Measurements from ENCODE around the gene TBL1X. TPM values are rescaled to one million over a fixed set of nuclear protein-coding genes. Genes with fewer than 3 reads are reported as not detected.

TBL1X gene
- total RNA-seq, 1 donor from 2014 or later: 32.5 TPM

- no peak for DNase-seq (ENCODE audit: low read depth, low spot score)
- TF ChIP-seq, protein P1, sequence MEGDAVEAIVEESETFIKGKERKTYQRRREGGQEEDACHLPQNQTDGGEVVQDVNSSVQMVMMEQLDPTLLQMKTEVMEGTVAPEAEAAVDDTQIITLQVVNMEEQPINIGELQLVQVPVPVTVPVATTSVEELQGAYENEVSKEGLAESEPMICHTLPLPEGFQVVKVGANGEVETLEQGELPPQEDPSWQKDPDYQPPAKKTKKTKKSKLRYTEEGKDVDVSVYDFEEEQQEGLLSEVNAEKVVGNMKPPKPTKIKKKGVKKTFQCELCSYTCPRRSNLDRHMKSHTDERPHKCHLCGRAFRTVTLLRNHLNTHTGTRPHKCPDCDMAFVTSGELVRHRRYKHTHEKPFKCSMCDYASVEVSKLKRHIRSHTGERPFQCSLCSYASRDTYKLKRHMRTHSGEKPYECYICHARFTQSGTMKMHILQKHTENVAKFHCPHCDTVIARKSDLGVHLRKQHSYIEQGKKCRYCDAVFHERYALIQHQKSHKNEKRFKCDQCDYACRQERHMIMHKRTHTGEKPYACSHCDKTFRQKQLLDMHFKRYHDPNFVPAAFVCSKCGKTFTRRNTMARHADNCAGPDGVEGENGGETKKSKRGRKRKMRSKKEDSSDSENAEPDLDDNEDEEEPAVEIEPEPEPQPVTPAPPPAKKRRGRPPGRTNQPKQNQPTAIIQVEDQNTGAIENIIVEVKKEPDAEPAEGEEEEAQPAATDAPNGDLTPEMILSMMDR (conservative IDR thresholded peaks at IDR 0.05): no peak
- peaks cover 3% of the 10 kb centered on the region for H3K9me3 Mint-ChIP-seq
- no peaks in the 10 kb centered on the region for H3K27me3 Mint-ChIP-seq (ENCODE audit: low read depth)
- H3K4me1 Mint-ChIP-seq: peaks cover 18% of the 10 kb centered on the region
- peaks cover 11% of the 10 kb centered on the region for H3K36me3 Mint-ChIP-seq (ENCODE audit: low read depth)
- no peak overlapping the region for H3K4me3 Mint-ChIP-seq
- no peak overlapping the region for H3K27ac Mint-ChIP-seq (ENCODE audit: unreplicated experiment)
Measured at GRCh38 chrX:9515973-9516538, 51.2 kb downstream of the TBL1X start.

GRCh38 chrX:9516635-9517034 lies 51.8 kb downstream of the TBL1X start:
- no peak overlapping the region for H3K27ac Mint-ChIP-seq (ENCODE audit: unreplicated experiment)
- peaks cover 23% of the 10 kb centered on the region for H3K4me1 Mint-ChIP-seq
- DNase-seq (ENCODE audit: low read depth, low spot score): no peak
- no peaks in the 10 kb centered on the region for H3K27me3 Mint-ChIP-seq (ENCODE audit: low read depth)
- peaks cover 3% of the 10 kb centered on the region for H3K9me3 Mint-ChIP-seq
- TF ChIP-seq, protein P1 (conservative IDR thresholded peaks at IDR 0.05): no peak
- H3K4me3 Mint-ChIP-seq: no peak overlapping the region
- H3K36me3 Mint-ChIP-seq (ENCODE audit: low read depth): peaks cover 12% of the 10 kb centered on the region

GRCh38 chrX:9518051-9518450 lies 53.2 kb downstream of the TBL1X start:
- peaks cover 32% of the 10 kb centered on the region for H3K4me1 Mint-ChIP-seq
- H3K9me3 Mint-ChIP-seq: peaks cover 3% of the 10 kb centered on the region
- TF ChIP-seq, protein P1 (conservative IDR thresholded peaks at IDR 0.05): no peak
- no peak for DNase-seq (ENCODE audit: low read depth, low spot score)
- no peak overlapping the region for H3K27ac Mint-ChIP-seq (ENCODE audit: unreplicated experiment)
- no peak overlapping the region for H3K4me3 Mint-ChIP-seq
- no peaks in the 10 kb centered on the region for H3K27me3 Mint-ChIP-seq (ENCODE audit: low read depth)
- H3K36me3 Mint-ChIP-seq (ENCODE audit: low read depth): peaks cover 12% of the 10 kb centered on the region

- DNase-seq (ENCODE audit: low read depth, low spot score): no peak
- Mint-ChIP-seq H3K27me3 (ENCODE audit: low read depth) (no peaks in the 10 kb centered on the region), H3K4me1 (peaks cover 34% of the 10 kb centered on the region), H3K27ac (ENCODE audit: unreplicated experiment) (no peak overlapping the region), H3K36me3 (ENCODE audit: low read depth) (peaks cover 9% of the 10 kb centered on the region), H3K4me3 (no peak overlapping the region), H3K9me3 (peaks cover 3% of the 10 kb centered on the region)
- TF ChIP-seq, protein P1 (conservative IDR thresholded peaks at IDR 0.05): no peak
Measured at GRCh38 chrX:9518889-9519288, 54.0 kb downstream of the TBL1X start.

DNA sequence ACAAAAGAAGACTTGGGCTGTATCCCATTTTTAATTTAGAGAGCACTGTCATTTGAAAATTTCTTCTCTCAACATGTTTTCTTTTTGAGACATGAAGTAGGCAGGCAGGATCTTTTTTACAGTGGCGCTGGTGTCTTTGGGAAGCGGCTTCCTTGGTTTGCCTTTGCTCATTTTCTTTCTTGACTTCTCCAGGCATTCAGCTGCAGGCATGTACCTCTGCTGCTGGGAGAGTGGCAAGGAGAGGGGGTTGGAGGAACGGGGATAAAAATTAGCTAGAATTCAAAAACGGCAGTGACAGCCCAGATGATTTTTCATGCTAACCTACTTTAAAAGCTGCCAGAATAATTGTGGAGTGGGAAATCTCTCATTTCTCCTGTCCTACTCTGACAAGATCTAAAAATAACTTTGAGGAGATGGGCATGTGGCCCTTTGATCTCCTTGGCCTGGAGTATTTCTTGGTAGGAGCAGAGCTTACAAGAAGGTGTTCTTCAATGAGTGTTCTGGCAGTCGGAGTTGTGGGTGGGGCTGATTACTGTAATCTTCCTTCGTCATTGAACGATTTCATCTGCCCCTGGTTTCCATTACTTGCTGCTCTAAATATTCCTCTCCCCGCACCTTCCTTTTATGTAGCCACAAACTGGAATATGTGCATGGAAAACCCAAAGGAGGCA lies 54.8 kb downstream of the TBL1X start:
- TF ChIP-seq, protein P1 (conservative IDR thresholded peaks at IDR 0.05): no peak
- DNase-seq (ENCODE audit: low read depth, low spot score): no peak
- Mint-ChIP-seq H3K9me3 (peaks cover 3% of the 10 kb centered on the region), H3K4me3 (no peak overlapping the region), H3K27ac (ENCODE audit: unreplicated experiment) (no peak overlapping the region), H3K4me1 (peaks cover 34% of the 10 kb centered on the region), H3K27me3 (ENCODE audit: low read depth) (no peaks in the 10 kb centered on the region), H3K36me3 (ENCODE audit: low read depth) (peaks cover 9% of the 10 kb centered on the region)

Measured in neural crest cell (in vitro differentiated cells).